DND-41 (cell line): ENCODE results near the gene MTO1.
A peak's percentile ranks its signal among the peaks of the same experiment; 100 is the strongest.

Experiments
- ATAC-seq: fragments of 200-7000 bp; cut with Tn5 transposase; 3 replicates; pipeline ENCODE4 v1.9.1; 2021; ENCODE audit warnings: low read depth; ENCODE audit not compliant: insufficient read depth
- DNase-seq: peaks from one replicate; pipeline ENCODE4 v3.0.0-alpha.2; 2020
- H2AFZ ChIP-seq: 2 replicates; pipeline ENCODE4 v1.6.0; 2012; ENCODE audit warnings: low read depth, low read length
- H3K27ac ChIP-seq: 2 replicates; pipeline ENCODE4 v1.5.1; 2012; ENCODE audit warnings: low read length, inconsistent platforms
- H3K27me3 ChIP-seq: fragments of 200-600 bp; sonication (generic); 2 replicates; pipeline ENCODE4 v1.6.0; 2012; ENCODE audit warnings: low read length, mild to moderate bottlenecking, inconsistent platforms; ENCODE audit not compliant: insufficient read depth, poor library complexity
- H3K36me3 ChIP-seq: 2 replicates; pipeline ENCODE4 v1.5.1; 2012; ENCODE audit warnings: low read length, inconsistent platforms; ENCODE audit not compliant: insufficient read depth
- H3K4me1 ChIP-seq: 2 replicates; pipeline ENCODE4 v1.5.1; 2012; ENCODE audit warnings: mild to moderate bottlenecking, low read length; ENCODE audit not compliant: insufficient read depth
- H3K4me2 ChIP-seq: 2 replicates; pipeline ENCODE4 v1.6.0; 2012; ENCODE audit warnings: mild to moderate bottlenecking, moderate library complexity, low read length, inconsistent platforms; ENCODE audit not compliant: insufficient read depth
- H3K4me3 ChIP-seq, 2 experiments: fragments of 200-600 bp in 1 of 2; shearing (Covaris generic) in 1 of 2; 2 replicates each; pipeline ENCODE4 v1.5.1; 2012 to 2016; ENCODE audit warnings: inconsistent platforms in 2 of 2, low read length in 2 of 2, mild to moderate bottlenecking in 2 of 2, low read depth in 1 of 2, moderate library complexity in 1 of 2
- H3K79me2 ChIP-seq: 2 replicates; pipeline ENCODE4 v1.6.0; 2012; ENCODE audit warnings: low read length, inconsistent platforms; ENCODE audit not compliant: insufficient read depth
- H3K9ac ChIP-seq: 2 replicates; pipeline ENCODE4 v1.6.0; 2012; ENCODE audit warnings: low read depth, mild to moderate bottlenecking, inconsistent platforms, low read length, moderate library complexity
- H3K9me3 ChIP-seq: 2 replicates; pipeline ENCODE4 v1.5.1; 2012; ENCODE audit warnings: low read length, moderate library complexity, mild to moderate bottlenecking, inconsistent platforms; ENCODE audit not compliant: insufficient read depth, severe bottlenecking
- H4K20me1 ChIP-seq: 2 replicates; pipeline ENCODE4 v1.6.0; 2012; ENCODE audit warnings: low read length; ENCODE audit not compliant: insufficient read depth
- EZH2 ChIP-seq: IDR thresholded peaks from 3 replicates; pipeline ENCODE4 v1.6.1; 2012; ENCODE audit warnings: borderline replicate concordance, low read depth, mild to moderate bottlenecking, moderate library complexity, low read length, inconsistent platforms; ENCODE audit not compliant: severe bottlenecking
- TF ChIP-seq, protein P1 (sequence below): IDR thresholded peaks from 2 replicates; pipeline ENCODE4 v1.5.1; 2012; ENCODE audit warnings: borderline replicate concordance, low read length, moderate library complexity, mild to moderate bottlenecking; ENCODE audit not compliant: poor library complexity, severe bottlenecking; ENCODE audit errors: extremely low read depth

Gene MTO1

DNA sequence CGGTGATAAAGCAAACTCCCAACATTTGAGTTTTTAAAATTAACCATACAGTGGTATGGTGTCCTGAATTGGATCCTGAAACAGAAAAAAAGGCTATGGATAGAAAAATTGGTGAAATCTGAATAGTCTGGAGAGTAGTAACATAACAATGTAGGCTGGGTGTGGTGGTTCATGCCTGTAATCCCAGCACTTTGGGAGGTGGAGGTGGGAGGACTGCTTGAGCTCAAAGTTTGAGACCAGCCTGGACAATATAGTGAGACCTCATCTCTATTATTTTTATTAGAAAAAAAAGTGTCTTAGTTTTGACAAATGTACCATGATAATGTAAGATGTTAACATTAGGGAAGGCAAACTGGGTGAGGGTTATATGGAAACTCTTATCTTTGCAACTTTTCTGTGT lies 48.3 kb downstream of the MTO1 start:
- TF ChIP-seq, protein P1, sequence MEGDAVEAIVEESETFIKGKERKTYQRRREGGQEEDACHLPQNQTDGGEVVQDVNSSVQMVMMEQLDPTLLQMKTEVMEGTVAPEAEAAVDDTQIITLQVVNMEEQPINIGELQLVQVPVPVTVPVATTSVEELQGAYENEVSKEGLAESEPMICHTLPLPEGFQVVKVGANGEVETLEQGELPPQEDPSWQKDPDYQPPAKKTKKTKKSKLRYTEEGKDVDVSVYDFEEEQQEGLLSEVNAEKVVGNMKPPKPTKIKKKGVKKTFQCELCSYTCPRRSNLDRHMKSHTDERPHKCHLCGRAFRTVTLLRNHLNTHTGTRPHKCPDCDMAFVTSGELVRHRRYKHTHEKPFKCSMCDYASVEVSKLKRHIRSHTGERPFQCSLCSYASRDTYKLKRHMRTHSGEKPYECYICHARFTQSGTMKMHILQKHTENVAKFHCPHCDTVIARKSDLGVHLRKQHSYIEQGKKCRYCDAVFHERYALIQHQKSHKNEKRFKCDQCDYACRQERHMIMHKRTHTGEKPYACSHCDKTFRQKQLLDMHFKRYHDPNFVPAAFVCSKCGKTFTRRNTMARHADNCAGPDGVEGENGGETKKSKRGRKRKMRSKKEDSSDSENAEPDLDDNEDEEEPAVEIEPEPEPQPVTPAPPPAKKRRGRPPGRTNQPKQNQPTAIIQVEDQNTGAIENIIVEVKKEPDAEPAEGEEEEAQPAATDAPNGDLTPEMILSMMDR, result no peak
- no peak for TF ChIP-seq EZH2
- H3K9me3 ChIP-seq, result no peaks in the 10 kb centered on the region
- DNase-seq (no peak), ATAC-seq (no peak)
- no peak overlapping the region for H3K27ac ChIP-seq
- H3K27me3 ChIP-seq, result no peaks in the 10 kb centered on the region
- peaks cover 6% of the 10 kb centered on the region; the same call in 1 of the 2 replicates for H3K36me3 ChIP-seq
- peaks cover 5% of the 10 kb centered on the region; the same call in 1 of the 2 replicates for H4K20me1 ChIP-seq
- no peak overlapping the region for H3K4me3 ChIP-seq
- no peak overlapping the region for H2AFZ ChIP-seq
- H3K79me2 ChIP-seq, result no peaks in the 10 kb centered on the region
- no peak overlapping the region for H3K4me2 ChIP-seq
- no peaks in the 10 kb centered on the region for H3K4me1 ChIP-seq
- H3K9ac ChIP-seq, result no peak overlapping the region

GRCh38 chr6:73511796-73512195 lies 50.3 kb downstream of the MTO1 start:
- Histone ChIP-seq H3K79me2 (peaks cover 11% of the 10 kb centered on the region; the same call in 1 of the 2 replicates), H2AFZ (no peak overlapping the region), H4K20me1 (peaks cover 22% of the 10 kb centered on the region), H3K27me3 (no peaks in the 10 kb centered on the region), H3K9ac (no peak overlapping the region), H3K4me1 (peaks cover 7% of the 10 kb centered on the region), H3K4me3 (no peak overlapping the region), H3K36me3 (peaks cover 25% of the 10 kb centered on the region), H3K9me3 (no peaks in the 10 kb centered on the region), H3K4me2 (no peak overlapping the region), H3K27ac (no peak overlapping the region)
- ATAC-seq (no peak), DNase-seq (no peak)
- TF ChIP-seq, protein P1, result no peak
- TF ChIP-seq EZH2, result no peak

DNA sequence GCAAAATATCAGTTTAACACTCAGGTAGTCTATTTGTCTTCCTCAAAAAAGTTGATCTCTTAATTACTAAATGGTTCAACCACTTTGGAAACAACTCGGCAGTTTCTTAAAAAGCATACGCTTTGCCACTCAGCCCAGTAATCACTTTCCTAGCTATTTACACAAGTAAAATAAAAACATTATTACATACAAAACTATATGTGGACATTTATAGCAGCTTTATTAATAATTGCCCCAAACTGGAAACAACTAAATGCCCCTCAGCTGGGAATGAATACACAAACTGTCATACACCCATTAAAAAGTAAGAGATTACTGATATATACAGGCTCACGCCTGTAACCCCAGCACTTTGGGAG lies 51.9 kb downstream of the MTO1 start:
- Histone ChIP-seq H2AFZ (no peak overlapping the region), H3K36me3 (peaks cover 40% of the 10 kb centered on the region), H3K27ac (no peak overlapping the region), H3K27me3 (no peaks in the 10 kb centered on the region), H3K4me2 (no peak overlapping the region), H3K4me3 (no peak overlapping the region), H3K4me1 (peaks cover 16% of the 10 kb centered on the region), H4K20me1 (peaks cover 34% of the 10 kb centered on the region), H3K79me2 (peaks cover 22% of the 10 kb centered on the region), H3K9me3 (no peaks in the 10 kb centered on the region), H3K9ac (no peak overlapping the region)
- ATAC-seq, result peak; percentile 9; the same call in 2 of the 3 replicates
- TF ChIP-seq, protein P1, result no peak
- TF ChIP-seq EZH2, result no peak
- no peak for DNase-seq

DNA sequence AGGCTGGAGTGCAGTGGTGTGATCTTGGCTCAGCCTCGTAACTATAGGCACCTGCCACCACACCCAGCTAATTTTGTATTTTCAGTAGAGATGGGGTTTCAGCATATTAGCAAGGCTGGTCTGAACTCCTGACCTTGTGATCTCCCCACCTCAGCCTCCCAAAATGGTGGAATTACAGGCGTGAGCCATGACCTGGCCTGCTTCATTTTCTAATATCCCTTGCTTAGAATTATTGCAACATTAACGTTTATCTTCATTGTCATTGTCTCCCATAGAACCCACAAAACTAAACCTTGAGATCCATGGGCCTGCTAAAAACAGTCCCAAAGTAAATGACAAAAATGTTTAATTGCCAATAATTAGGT lies 53.2 kb downstream of the MTO1 start:
- TF ChIP-seq, protein P1, result no peak
- TF ChIP-seq EZH2, result no peak
- Histone ChIP-seq H3K4me3 (no peak overlapping the region), H3K4me2 (no peak overlapping the region), H3K9me3 (no peaks in the 10 kb centered on the region), H3K27me3 (no peaks in the 10 kb centered on the region), H3K27ac (no peak overlapping the region), H4K20me1 (peaks cover 46% of the 10 kb centered on the region), H2AFZ (no peak overlapping the region), H3K36me3 (peaks cover 53% of the 10 kb centered on the region), H3K9ac (no peak overlapping the region), H3K79me2 (peaks cover 33% of the 10 kb centered on the region), H3K4me1 (peaks cover 29% of the 10 kb centered on the region)
- DNase-seq (no peak), ATAC-seq (no peak; the same call in 2 of the 3 replicates)
